K562 treated with DMSO at 1 percent for 24 hours (cell line): ENCODE results near the gene ANKDD1B. TPM values are rescaled to one million over a fixed set of nuclear protein-coding genes. Genes with fewer than 3 reads are reported as not detected.

Experiments used
- total RNA-seq: library from RNA; unstranded; fragments of 300-600 nt; gene quantifications from 2 replicates; pipeline ENCODE4 v1.2.3, GENCODE V29; 2022; ENCODE audit warnings: low read depth; ENCODE audit not compliant: insufficient read depth

The ANKDD1B gene
- total RNA-seq: not detected in 2 replicates

DNA sequence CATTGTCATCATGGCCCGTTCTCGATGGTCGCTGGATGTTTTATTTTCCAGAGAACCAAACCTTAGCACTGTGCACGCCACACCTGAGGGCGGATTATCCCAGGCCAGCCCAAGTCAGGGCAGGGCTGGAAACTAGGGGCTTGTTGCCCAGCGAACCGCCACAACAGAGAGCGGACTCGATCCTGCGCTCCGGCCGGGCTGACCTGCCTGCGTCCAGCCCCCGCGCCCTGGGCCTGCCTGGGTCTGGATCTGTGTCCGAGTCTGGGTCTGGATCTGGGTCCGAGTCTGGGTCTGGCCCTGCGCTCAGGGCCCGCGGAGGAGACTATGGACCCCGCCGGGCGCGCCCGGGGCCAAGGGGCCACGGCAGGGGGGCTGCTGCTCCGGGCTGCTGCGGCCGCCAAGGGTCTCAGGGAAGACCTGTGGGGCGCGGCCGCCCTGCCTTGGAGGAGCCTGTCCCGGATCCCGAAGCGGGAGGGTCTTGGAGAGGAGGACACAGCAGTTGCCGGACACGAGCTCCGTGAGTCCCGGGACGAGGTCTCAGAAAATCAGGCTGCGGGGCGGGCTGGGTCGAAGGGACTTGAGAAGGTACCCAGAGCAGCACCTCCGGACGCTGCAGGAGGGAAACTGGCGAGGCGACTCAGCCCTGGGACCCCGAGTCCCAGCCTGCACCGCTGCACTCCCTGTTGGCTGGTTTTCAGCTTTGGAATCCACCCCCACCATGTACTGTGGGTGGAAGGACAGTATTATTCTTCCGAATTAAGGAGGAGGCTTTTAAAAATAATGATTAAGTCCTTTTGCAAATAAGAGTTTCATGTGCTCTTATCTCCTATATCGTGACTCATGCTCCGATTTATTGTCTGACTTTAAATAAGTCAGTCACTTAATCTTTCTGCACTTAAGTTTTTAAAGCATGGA lies at the start of gene ANKDD1B:
Gene ANKDD1B (plus strand): TSS at position 143 of the 915 bp plus-strand sequence. CDS start 182 bp downstream, at position 325.

DNA sequence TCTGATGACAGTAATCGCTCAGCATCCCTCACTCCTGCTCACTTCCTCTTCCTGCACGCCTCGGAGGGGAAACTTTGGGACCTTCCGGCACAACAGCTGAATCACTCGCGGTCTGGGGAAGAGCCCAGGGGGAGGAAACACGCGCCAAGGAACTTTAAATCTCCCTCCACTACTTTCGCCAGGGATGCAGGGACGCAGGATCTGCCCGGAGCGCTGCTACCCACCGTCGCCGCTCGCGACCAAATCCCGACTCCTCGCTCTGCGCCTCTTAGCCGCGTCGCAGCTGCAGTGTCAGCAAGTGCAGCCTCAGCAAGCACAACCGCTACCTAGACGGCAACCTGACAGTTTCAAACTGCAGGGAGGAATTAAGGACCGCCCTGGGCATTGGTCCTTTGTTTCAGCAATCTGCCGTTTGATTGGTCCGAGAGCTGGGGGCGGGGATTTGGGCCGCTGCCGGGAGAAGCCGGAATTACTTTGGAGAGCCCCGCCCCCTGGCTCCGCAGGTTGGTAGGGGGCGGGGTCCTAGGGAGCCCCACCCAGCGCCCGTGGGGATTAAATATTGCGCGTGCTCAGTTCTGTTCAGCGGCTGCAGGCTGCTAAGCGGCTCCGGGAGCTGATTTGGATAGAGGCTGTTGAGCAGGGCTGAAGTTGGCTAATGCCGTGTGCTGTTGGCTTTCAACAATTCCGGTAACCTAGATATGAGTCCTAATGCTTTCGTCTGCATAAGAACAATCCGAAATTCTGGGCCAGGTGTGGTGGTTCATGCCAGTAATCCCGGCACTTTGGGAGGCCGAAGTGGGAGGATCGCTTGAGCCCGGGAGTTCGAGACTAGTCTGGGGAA lies 106.0 kb downstream of the ANKDD1B start, which contains the start of gene POC5:
Gene POC5 (minus strand): TSS at position 356 of the 841 bp plus-strand sequence. CDS start 4,500 bp downstream, outside the sequence.

Other genes starting within 250 kb of the ANKDD1B start
- gene CERT1, start 99.8 kb upstream of the ANKDD1B start, total RNA-seq: 21.3 and 24.6 TPM in 2 replicates
- 5.5 and 5.7 TPM in 2 replicates for gene POLK, start 99.6 kb upstream of the ANKDD1B start, total RNA-seq
- 24.0 and 27.3 TPM in 2 replicates for gene POC5, start 106.0 kb downstream of the ANKDD1B start, total RNA-seq